Measurements from ENCODE around the gene TMEM203.

GRCh38 chr9:137162505-137163364 lies 42.7 kb downstream of the TMEM203 start:
- TF ChIP-seq EGR1 (IDR thresholded peaks at IDR 0.05) (no peak), NFIC (IDR thresholded peaks at IDR 0.05) (no peak)

All from Ishikawa (cell line).